NCI-H345 (cell line): ENCODE results near the gene KIF13A.
A peak's percentile ranks its signal among the peaks of the same experiment; 100 is the strongest.
"Not testable (repeated sequence)": the region's sequence is repeated elsewhere in the genome, so short reads cannot be mapped to it uniquely, and the experiment has no call there.

Experiments used
- DNase-seq: peaks from one replicate; lab custom pipeline; 2025; lab: John Stamatoyannopoulos, UW

Gene KIF13A

DNA sequence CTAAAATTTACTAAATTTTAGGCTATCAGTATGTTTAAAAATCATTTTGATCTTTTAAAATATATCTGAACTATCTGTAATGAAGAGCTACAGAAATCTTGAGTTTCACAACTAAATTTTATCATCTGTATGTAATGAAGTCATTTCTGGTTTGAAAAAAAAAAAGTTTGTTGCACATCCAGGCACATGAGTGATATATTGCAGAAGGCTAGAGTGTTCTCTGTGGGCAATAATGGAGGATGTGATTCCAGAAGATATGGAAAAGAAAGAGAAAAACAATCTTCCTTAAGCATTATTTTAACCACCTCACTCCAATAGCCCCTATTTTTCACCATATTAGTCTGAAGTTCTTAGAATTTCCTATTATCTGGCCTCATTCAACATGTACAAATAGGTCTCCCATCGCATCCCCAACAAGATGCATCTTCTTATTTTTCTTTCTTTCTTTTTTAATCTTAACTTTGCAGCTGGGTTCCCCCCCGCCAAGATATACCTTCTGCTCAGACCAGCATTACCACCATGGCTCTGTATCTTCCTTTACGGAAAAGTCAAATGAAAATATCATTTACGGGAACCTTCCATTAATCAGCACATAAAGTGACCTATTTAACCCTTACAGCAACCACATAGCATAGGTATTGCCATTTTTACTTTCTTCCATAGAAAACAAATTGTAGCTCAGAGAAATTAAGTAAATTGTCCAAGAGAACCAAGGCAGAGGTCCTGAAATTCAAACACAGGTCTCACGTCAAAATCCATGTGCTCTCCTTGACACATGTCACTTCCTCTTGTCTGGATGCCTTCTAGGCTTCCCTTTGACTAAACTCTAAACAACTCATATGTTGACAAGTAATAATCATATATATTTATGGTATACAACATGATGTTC, 116.9 kb downstream of the KIF13A start:
- no peak for DNase-seq

DNA sequence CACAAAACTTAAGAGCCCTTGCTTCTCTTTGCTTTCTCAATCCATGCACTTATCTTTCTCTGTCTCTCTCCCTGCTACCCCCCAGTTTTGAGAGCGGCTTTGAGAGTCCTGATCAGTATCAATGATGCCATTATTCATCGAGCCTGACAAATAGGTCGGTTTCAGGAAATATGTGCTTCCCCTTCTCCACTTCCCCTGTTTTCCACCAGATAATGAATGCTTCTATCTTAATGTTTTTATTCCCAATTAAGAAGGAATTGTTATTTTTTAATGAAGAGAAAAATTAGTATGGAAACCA, 117.7 kb downstream of the KIF13A start:
- no peak for DNase-seq

DNA sequence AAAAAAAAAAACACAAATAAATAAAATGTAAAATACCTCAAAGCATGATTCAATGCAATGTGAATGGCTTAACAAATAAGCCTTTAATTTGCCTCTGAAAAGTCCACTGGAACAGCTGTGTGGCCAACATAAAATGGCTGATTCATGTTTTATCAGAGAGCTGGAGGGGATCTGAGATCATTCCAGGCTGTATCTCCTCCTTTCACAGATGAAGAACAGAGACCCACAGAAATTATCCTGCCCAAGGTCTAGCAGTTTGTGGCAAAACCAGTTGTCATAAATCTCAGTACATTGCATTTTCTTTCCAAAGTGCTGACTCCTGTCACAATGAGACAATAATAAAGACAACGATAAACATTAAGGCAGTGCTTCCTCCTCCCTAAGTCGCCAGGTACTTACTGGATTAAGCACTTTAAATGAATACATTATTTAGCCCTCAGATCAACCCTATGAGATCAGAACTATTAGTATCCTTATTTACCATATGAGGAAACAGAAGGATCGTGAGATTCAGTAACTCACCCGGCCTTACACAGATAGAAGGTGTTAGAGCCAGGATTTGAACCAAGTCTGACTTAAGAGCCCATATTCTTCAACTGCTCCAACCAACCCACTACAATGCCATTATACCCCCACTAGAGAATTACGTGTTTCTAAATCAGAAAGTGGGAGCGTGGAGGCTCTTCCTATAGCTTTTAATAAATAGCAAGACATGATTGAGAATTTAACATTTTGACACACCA, 118.3 kb downstream of the KIF13A start:
- DNase-seq: no peak

DNA sequence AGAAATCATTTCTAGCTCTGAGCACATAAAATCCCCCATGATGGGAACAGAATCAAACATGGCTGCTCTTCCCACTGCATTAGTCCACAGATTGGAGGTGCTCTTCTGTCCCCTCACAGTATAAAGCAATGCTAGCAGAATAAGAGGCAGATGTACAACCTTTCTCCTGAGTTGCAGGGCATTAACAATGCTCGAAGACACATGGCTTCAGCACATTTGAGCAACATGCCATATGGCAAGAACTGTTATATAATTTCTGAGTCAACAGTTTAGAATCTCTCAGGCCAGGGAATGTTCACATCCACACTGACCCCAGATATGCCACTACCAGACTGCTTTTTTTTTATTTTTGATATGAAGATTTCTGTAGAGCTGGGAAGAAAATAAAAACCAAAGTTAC, 119.6 kb downstream of the KIF13A start:
- DNase-seq: no peak

- DNase-seq: no peak
These were observed 120.5 kb downstream of the KIF13A start for GRCh38 chr6:17866876-17867444.

GRCh38 chr6:17865798-17866725, 121.4 kb downstream of the KIF13A start:
- DNase-seq: no peak

GRCh38 chr6:17865243-17865642, 122.2 kb downstream of the KIF13A start:
- DNase-seq: peak; percentile 69

GRCh38 chr6:17863901-17864754, 123.3 kb downstream of the KIF13A start:
- no peak for DNase-seq

DNA sequence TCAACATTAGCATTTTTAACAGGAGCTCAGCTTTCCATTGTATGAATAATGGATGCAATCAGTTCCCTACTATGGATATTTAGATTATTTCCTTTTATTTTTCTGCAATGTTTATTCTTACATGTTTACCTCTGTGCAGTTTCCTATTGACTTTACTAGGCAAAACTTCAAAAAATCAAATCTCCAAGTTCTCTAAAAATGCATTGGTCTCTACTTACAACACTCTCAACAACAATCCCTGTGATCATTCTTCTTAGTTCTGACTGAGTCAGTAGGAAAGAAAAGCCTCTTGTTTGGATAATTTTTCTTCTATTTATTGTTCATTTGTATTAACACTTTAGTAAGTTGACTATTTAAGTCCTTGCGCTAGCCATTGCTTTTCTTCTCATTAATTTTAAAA, 126.1 kb downstream of the KIF13A start:
- no peak for DNase-seq

DNA sequence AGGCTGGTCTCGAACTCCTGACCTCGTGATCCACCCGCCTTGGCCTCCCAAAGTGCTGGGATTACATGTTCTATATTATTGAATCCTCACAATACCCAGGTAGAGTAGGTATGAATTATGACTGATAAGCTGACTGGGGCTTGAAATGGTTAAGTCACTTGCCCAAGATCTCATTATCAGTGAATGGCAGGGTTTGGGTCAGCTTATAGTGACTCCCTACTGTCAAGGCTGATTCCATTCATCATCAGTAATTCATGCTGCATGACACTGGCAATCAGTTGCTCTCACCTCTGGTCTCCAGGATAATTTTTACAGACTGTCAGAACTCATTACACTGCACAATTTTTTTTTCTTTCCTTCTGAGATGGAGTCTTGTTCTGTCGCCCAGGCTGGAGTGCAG, 127.6 kb downstream of the KIF13A start:
- DNase-seq: no peak

DNA sequence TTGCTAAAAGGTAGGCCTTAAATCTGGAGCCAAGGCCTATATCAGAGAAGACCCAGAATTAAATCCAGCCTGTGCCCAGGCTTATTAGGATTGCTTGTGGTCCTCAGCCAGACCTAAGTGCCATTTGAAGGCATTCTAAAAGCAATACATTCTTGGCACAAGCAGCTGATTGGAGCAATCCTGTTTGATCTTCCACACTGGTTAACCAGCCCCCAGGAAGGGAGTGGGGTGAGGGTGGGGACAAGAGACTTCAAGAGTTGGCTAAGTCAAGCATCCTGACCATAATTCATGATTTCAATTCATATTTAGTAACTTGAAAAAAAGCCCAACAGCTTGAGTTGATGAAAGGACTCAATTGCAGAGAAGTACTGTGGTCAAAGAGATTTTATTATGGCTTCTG, 128.9 kb downstream of the KIF13A start:
- DNase-seq: no peak

DNA sequence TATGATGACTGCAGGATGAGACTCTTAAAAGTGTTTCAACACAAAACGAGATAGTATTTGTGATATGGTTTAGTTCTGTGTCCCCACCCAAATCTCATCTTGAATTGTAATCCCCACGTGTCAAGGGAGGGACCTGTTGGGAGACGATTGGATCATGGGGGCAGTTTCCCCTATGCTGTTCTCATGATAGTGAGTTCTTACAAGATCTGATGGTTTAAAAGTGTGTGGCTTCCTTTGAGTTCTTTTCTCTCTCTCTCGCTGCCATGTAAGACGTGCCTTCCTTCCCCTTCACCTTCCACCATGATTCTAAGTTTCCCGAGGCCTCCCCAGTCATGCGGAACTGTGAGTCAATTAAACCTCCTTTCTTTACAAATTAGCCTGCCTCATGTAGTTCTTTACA, 130.2 kb downstream of the KIF13A start:
- DNase-seq: not testable (repeated sequence)

- no peak for DNase-seq
These were observed 131.1 kb downstream of the KIF13A start for GRCh38 chr6:17856306-17856705.

DNA sequence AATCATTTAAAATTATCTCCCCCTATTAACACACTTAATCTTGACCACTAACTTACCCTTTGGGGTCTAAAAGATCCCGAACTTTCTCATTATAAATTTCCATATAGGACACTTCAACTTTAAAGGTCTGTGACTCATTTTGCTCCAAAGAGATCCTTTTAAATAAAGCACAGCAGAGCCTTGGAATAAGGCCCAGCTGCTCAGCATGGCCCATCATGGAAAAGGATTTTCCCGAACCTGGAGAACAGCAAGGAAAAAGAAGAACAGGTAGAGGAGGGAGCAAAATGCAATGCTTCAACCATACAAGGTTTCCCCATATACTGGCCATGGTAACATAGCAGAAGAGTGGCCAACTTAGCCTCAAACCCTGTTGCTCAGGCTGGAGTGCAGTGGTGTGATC, 132.1 kb downstream of the KIF13A start:
- no peak for DNase-seq

DNA sequence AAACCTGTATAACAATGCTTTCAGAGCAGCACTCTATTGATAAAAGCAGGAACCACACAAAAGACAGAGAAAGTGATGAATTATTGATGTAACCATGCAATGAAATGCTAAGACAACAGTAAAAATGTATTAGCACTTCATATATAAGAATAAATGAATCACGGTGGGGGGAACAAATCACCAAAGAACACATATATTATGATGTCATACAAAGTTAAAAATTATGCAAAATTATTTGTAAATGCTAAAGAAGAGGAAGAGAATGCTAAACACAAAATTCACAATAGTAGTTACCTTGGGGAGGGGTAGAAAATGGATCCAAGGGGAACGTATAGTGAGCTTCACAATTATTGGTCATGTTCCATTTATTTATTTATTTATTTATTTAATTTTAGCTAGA, 133.9 kb downstream of the KIF13A start:
- no peak for DNase-seq

DNA sequence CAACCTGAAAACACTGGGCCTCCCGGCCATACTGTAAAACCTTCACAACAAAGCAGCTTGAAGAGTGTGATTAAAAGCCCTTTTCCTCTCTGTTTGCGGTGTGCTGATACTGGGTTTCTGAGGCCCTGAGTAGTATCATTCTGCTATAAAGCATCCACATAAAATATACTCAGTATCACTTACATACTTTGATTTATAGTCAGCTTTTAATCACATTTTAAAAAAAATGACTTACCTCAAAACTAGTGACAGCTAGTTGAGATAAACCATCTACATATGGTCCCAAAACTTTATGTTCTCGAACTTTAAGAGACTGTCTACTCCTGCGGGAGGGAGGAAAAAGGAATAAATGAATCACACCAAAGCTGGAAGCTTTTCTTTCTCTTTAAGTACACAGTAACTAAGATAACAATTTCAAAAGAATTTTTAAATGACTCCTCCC, 135.7 kb downstream of the KIF13A start:
- DNase-seq: no peak

DNA sequence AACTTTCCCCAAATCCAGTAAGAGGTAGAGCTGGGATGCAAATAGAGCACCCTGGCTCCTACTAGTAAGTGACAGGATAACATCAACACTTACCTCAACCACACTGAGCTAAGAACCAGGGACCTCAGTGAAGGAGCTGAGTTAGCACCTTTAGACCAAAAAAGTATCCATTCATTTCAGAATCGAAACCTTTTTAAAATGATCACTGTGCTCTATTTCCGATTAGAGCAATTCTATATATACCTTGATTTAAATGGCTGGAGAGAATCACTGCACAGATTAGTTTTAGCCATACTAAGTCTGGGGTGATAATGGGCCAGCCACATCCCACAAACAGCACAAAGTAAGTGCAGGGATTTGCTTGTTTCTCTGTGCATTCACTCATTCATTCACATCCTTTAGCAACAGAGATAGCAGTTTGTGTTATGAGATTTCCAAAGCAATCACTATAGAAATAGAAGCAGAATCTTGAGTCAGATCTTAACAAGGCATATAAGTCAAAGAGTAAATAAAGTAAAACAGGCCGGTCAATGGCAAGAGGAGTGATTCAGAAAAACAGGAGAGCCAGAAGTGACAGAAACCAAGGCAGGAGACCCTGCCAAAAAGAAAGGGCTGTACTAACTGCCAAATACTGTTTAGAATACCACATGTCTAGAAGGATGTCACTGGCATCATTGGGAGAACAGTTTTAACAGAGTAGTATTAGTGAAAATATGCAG, 136.3 kb downstream of the KIF13A start:
- no peak for DNase-seq

DNA sequence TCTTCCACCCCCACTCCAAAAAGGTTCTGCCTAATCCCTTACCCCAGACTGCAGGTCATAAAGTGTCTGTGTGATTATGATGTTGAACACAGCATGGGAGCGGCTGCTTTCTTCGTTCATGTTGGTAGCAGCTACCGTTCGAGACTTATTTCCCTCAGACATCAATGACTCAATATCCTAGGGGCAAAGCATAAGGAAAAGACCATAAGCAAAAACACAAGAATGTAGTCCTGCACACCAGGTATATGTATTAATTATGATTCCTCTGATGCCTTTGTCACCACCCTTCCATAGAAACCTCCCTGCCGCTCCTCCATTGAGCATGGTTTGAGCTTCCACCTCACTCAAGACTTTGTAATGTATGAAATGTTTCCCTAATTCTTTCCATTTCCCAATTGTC, 137.2 kb downstream of the KIF13A start:
- DNase-seq: no peak

- no peak for DNase-seq
These were observed 140.2 kb downstream of the KIF13A start for GRCh38 chr6:17847203-17847760.

GRCh38 chr6:17846762-17847161, 140.7 kb downstream of the KIF13A start:
- DNase-seq: no peak
